Measurements from ENCODE around the gene RAB40C.

Gene RAB40C

DNA sequence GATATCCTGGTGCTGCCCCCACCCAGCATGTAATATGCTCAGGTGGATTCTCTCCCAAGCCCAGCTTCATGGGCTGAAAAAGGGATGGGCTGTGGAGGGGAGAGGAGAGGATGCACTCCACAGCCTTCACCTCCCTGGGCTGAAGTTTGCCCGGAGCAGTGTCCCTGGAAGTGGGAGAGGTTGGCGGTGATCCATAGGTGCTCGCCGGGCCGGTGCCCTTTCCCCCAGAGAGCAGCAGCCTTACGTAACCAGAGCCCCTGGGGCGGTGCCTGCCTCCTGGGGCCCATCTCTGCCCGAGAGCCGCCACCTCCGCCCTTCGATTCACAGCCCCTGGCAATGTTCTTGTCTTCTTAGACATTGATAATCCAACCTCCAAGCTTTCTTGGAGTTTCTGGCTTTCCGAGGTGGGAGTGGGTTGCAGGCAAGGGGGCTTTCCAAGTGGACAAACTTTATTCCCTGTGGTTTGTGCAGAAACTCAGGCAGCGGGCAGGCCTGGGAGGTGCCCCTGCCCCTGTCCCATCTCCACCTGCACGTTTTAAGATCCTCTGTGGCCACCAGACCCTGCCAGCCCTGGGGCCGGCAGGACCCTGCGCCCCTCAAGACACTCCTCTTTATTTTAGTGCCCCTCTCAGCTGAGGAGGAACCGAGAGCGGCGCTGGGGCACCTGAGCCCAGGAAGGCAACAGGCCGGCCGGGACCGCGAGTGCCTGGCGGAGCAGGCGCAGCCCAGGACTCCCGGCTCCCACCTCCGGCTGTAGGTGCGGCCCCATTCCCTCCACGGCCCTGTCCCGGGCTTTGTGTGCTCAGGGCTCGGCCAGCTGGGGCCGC is 56.2 kb downstream of the RAB40C start:
- H3K79me2 ChIP-seq (ENCODE audit: control insufficient read depth, insufficient read depth, low read length): no peaks in the 10 kb centered on the region
- H3K27ac ChIP-seq (ENCODE audit: low read depth, low read length): no peak overlapping the region
- H3K18ac ChIP-seq (ENCODE audit: low read length): no peak overlapping the region
- no peak overlapping the region for H3K9ac ChIP-seq (ENCODE audit: low read length)
- WGBS (ENCODE audit: extremely low coverage, insufficient coverage, low lambda C conversion rate): no CpG with 5 or more reads among the region's 32 CpGs
- no peak overlapping the region for H3K23ac ChIP-seq (ENCODE audit: low read length)
- no peak for DNase-seq
- H2BK5ac ChIP-seq (ENCODE audit: low read length): no peak overlapping the region
- H3K27me3 ChIP-seq (ENCODE audit: insufficient read depth, low read length, poor library complexity): no peaks in the 10 kb centered on the region
- H3K4me2 ChIP-seq (ENCODE audit: low read length): no peak overlapping the region
- no peak overlapping the region for H2BK15ac ChIP-seq (replicated peaks; ENCODE audit: low read depth)
- no peaks in the 10 kb centered on the region for H3K36me3 ChIP-seq (ENCODE audit: control insufficient read depth, insufficient read depth, low read length)
- H2BK120ac ChIP-seq (ENCODE audit: low read depth, low read length): no peak overlapping the region
- H3K4ac ChIP-seq (ENCODE audit: low read depth, low read length): no peak overlapping the region
- no peak overlapping the region for H2AK5ac ChIP-seq (ENCODE audit: low read length)
- no peaks in the 10 kb centered on the region for H3K79me1 ChIP-seq (ENCODE audit: low read length)
- H4K5ac ChIP-seq (ENCODE audit: low read length): no peak overlapping the region
- H4K8ac ChIP-seq (ENCODE audit: low read depth, low read length): no peak overlapping the region
- H3K4me3 ChIP-seq (ENCODE audit: low read length): no peak overlapping the region
- no peaks in the 10 kb centered on the region for H3K4me1 ChIP-seq (ENCODE audit: control insufficient read depth, low read depth, low read length)
- no peak overlapping the region for H3K56ac ChIP-seq (ENCODE audit: low read length)

DNA sequence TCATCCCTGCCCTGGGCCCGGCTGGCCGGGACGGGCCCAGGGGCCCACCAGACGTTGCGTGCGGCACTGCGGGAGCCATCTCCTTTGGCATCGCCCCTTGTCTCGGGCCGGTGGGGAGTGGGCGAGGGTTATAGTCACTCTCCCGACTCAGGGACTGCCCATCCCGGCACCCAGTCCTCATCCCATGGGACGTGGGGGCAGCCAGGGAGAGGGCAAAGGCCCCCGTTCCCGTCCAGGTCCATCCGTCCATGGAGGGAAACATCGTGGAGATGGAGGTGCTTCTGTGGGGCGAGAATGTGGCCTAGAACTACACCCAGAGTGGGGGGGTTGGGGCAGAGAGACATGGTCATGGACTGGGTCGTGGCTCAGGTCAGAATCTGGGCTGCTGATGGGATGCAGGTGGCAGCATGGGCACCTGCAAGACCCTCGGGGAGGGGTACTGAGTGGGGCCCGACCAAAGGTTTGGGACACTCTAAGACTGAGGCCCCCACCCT is 56.9 kb downstream of the RAB40C start:
- no peak overlapping the region for H3K56ac ChIP-seq (ENCODE audit: low read length)
- WGBS (ENCODE audit: extremely low coverage, insufficient coverage, low lambda C conversion rate): no CpG with 5 or more reads among the region's 22 CpGs
- H2BK120ac ChIP-seq (ENCODE audit: low read depth, low read length): no peak overlapping the region
- no peaks in the 10 kb centered on the region for H3K27me3 ChIP-seq (ENCODE audit: insufficient read depth, low read length, poor library complexity)
- no peak overlapping the region for H4K5ac ChIP-seq (ENCODE audit: low read length)
- H2BK5ac ChIP-seq (ENCODE audit: low read length): no peak overlapping the region
- H3K18ac ChIP-seq (ENCODE audit: low read length): no peak overlapping the region
- no peak overlapping the region for H2BK15ac ChIP-seq (replicated peaks; ENCODE audit: low read depth)
- H3K79me1 ChIP-seq (ENCODE audit: low read length): no peaks in the 10 kb centered on the region
- no peak overlapping the region for H3K4me2 ChIP-seq (ENCODE audit: low read length)
- no peak overlapping the region for H3K4me3 ChIP-seq (ENCODE audit: low read length)
- DNase-seq: no peak
- no peaks in the 10 kb centered on the region for H3K79me2 ChIP-seq (ENCODE audit: control insufficient read depth, insufficient read depth, low read length)
- no peak overlapping the region for H4K8ac ChIP-seq (ENCODE audit: low read depth, low read length)
- H3K23ac ChIP-seq (ENCODE audit: low read length): no peak overlapping the region
- H3K9ac ChIP-seq (ENCODE audit: low read length): no peak overlapping the region
- no peaks in the 10 kb centered on the region for H3K36me3 ChIP-seq (ENCODE audit: control insufficient read depth, insufficient read depth, low read length)
- H3K4me1 ChIP-seq (ENCODE audit: control insufficient read depth, low read depth, low read length): no peaks in the 10 kb centered on the region
- H2AK5ac ChIP-seq (ENCODE audit: low read length): no peak overlapping the region
- no peak overlapping the region for H3K27ac ChIP-seq (ENCODE audit: low read depth, low read length)
- no peak overlapping the region for H3K4ac ChIP-seq (ENCODE audit: low read depth, low read length)

DNA sequence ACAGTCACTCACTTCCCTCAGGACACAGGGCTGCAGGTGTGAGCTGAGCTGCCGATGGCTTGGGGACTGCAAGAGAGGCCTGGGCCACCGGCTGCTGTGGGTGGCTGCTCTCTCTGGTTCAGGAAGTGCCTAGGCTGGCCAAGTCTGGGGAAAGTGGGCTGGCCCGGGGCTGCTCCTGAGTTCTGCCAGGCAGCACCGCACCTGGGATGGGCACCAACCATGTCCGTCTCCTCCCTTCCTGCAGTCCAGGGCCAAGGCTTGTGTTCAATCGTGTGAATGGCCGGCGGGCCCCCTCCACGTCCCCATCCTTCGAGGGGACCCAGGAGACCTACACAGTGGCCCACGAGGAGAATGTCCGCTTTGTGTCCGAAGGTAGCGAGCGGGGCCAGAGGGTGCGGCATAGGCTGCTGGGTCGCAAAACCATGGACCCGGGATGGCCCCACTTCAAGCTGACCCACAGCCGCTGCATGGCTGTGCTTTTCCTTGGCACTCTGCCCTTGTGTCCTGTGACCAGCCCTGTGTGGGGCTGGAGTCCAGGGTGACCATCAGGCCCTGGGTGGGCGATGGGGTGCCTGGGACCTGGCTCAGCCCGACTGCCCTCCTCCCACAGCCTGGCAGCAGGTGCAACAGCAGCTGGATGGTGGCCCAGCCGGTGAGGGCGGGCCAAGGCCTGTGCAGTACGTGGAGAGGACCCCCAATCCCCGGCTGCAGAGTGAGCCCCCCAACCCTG is 57.5 kb downstream of the RAB40C start:
- no peak overlapping the region for H3K23ac ChIP-seq (ENCODE audit: low read length)
- H3K27ac ChIP-seq (ENCODE audit: low read depth, low read length): no peak overlapping the region
- no peaks in the 10 kb centered on the region for H3K27me3 ChIP-seq (ENCODE audit: insufficient read depth, low read length, poor library complexity)
- H3K79me2 ChIP-seq (ENCODE audit: control insufficient read depth, insufficient read depth, low read length): no peaks in the 10 kb centered on the region
- H2AK5ac ChIP-seq (ENCODE audit: low read length): no peak overlapping the region
- H3K79me1 ChIP-seq (ENCODE audit: low read length): no peaks in the 10 kb centered on the region
- no peak overlapping the region for H3K4me2 ChIP-seq (ENCODE audit: low read length)
- H3K4me1 ChIP-seq (ENCODE audit: control insufficient read depth, low read depth, low read length): no peaks in the 10 kb centered on the region
- H3K4ac ChIP-seq (ENCODE audit: low read depth, low read length): no peak overlapping the region
- WGBS (ENCODE audit: extremely low coverage, insufficient coverage, low lambda C conversion rate): no CpG with 5 or more reads among the region's 25 CpGs
- H3K9ac ChIP-seq (ENCODE audit: low read length): no peak overlapping the region
- no peak overlapping the region for H4K5ac ChIP-seq (ENCODE audit: low read length)
- H2BK15ac ChIP-seq (replicated peaks; ENCODE audit: low read depth): no peak overlapping the region
- no peak overlapping the region for H2BK120ac ChIP-seq (ENCODE audit: low read depth, low read length)
- no peaks in the 10 kb centered on the region for H3K36me3 ChIP-seq (ENCODE audit: control insufficient read depth, insufficient read depth, low read length)
- no peak overlapping the region for H3K18ac ChIP-seq (ENCODE audit: low read length)
- H4K8ac ChIP-seq (ENCODE audit: low read depth, low read length): no peak overlapping the region
- no peak overlapping the region for H2BK5ac ChIP-seq (ENCODE audit: low read length)
- H3K56ac ChIP-seq (ENCODE audit: low read length): no peak overlapping the region
- no peak for DNase-seq
- H3K4me3 ChIP-seq (ENCODE audit: low read length): no peak overlapping the region

DNA sequence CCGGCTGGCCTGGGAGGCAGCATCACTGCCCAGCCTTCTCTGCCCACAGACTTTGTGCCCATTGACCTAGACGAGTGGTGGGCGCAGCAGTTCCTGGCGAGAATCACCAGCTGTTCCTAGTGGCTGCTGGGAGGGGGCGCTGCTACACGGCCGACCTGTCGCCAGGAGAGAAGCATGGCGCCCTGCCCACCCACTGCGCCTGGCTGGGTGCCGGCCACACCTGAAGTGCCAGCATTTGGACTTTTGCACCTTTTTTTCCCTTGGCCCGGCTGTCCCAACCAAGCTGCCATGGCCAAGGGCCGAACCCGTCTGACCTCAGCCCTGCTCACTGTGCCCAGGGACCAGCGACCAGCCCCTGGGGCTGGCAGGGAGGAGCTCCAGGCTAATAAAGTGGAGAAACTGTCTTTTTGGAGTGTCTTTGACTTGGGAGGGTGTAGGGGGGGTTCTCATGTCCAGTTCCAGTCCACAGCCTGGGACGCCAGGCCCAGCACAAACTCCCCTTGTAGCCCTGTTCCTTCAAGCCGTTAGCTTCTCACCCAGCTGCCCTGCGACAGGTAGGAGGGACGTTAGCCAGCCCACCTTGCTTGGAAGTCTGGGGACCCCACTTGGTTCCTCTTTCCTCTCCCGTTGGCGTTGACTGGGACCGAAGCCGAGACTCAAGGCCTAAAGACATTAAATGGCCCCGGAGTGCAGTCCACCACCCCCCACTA is 58.4 kb downstream of the RAB40C start:
- Histone ChIP-seq H2BK5ac (ENCODE audit: low read length) (no peak overlapping the region), H3K4me2 (ENCODE audit: low read length) (peak overlapping the region; percentile 93), H3K4me3 (ENCODE audit: low read length) (peak overlapping the region; percentile 80), H3K9ac (ENCODE audit: low read length) (peak overlapping the region; percentile 93), H3K27ac (ENCODE audit: low read depth, low read length) (no peak overlapping the region), H3K18ac (ENCODE audit: low read length) (no peak overlapping the region), H3K79me1 (ENCODE audit: low read length) (no peaks in the 10 kb centered on the region), H3K79me2 (ENCODE audit: control insufficient read depth, insufficient read depth, low read length) (no peaks in the 10 kb centered on the region), H3K4ac (ENCODE audit: low read depth, low read length) (no peak overlapping the region), H3K36me3 (ENCODE audit: control insufficient read depth, insufficient read depth, low read length) (no peaks in the 10 kb centered on the region), H3K56ac (ENCODE audit: low read length) (peak overlapping the region; percentile 93), H3K4me1 (ENCODE audit: control insufficient read depth, low read depth, low read length) (no peaks in the 10 kb centered on the region), H2AK5ac (ENCODE audit: low read length) (peak overlapping the region; percentile 43), H2BK15ac (replicated peaks; ENCODE audit: low read depth) (no peak overlapping the region), H3K23ac (ENCODE audit: low read length) (no peak overlapping the region), H4K8ac (ENCODE audit: low read depth, low read length) (no peak overlapping the region), H2BK120ac (ENCODE audit: low read depth, low read length) (no peak overlapping the region), H3K27me3 (ENCODE audit: insufficient read depth, low read length, poor library complexity) (no peaks in the 10 kb centered on the region), H4K5ac (ENCODE audit: low read length) (no peak overlapping the region)
- no peak for DNase-seq
- WGBS (ENCODE audit: extremely low coverage, insufficient coverage, low lambda C conversion rate): no CpG with 5 or more reads among the region's 24 CpGs

DNA sequence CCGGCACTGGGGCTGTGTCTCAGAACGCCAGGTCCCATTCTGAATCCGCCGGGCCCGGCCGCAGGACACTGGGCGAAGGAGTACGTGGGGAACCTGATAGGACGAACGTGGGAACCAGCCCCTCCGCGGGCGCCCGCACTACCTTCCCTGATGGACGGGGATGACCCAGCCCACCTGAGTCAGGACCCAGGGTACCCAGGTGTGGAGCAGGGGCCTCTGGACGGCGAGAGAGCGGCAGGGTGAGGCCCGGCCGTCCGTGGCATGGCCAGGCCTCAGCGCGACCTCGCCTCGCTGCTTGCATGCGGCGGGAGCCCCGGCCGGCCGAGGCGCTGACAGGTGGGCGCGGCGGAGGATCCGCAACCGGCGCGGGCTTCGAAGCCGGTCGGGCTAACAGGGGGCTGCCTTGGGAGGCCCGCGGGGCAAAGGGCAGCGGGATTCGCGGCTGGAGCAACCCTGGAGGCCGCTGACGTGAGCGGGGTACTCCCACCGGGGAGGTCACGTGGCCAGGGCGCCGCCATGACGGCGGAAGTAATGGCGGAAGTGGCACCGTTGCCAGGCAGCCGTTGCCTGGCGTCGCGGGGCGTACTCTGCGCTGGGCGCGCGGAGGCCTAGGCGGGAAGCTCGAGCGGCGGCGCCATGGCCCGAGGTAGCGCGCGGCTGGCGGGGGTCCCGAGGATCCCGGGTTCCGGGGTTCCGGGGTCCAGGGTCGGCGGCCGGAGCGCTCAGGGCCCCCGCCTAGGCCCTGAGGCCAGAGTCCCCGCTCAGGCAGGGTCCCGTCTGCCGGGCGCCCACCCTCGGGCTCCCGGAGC is 59.1 kb downstream of the RAB40C start, which contains the start of gene WDR90:
TSS of gene WDR90 (plus strand) at position 585 of the 809 bp plus-strand sequence. CDS start at position 637, 52 bp downstream.
- no peaks in the 10 kb centered on the region for H3K79me1 ChIP-seq (ENCODE audit: low read length)
- no CpG with 5 or more reads among the region's 91 CpGs for WGBS (ENCODE audit: extremely low coverage, insufficient coverage, low lambda C conversion rate)
- H3K36me3 ChIP-seq (ENCODE audit: control insufficient read depth, insufficient read depth, low read length): no peaks in the 10 kb centered on the region
- H2BK5ac ChIP-seq (ENCODE audit: low read length): no peak within 1 kb of the TSS
- H3K4me3 ChIP-seq (ENCODE audit: low read length): peak within 1 kb of the TSS; percentile 80
- DNase-seq: peak; percentile 95
- H3K56ac ChIP-seq (ENCODE audit: low read length): peak within 1 kb of the TSS; percentile 93
- no peak within 1 kb of the TSS for H2BK15ac ChIP-seq (replicated peaks; ENCODE audit: low read depth)
- peak within 1 kb of the TSS; percentile 16 for H4K8ac ChIP-seq (ENCODE audit: low read depth, low read length)
- H3K79me2 ChIP-seq (ENCODE audit: control insufficient read depth, insufficient read depth, low read length): no peaks in the 10 kb centered on the region
- peak within 1 kb of the TSS; percentile 35 for H3K18ac ChIP-seq (ENCODE audit: low read length)
- peak within 1 kb of the TSS; percentile 93 for H3K4me2 ChIP-seq (ENCODE audit: low read length)
- no peaks in the 10 kb centered on the region for H3K4me1 ChIP-seq (ENCODE audit: control insufficient read depth, low read depth, low read length)
- H2AK5ac ChIP-seq (ENCODE audit: low read length): peak within 1 kb of the TSS; percentile 43
- no peaks in the 10 kb centered on the region for H3K27me3 ChIP-seq (ENCODE audit: insufficient read depth, low read length, poor library complexity)
- peak within 1 kb of the TSS; percentile 11 for H3K4ac ChIP-seq (ENCODE audit: low read depth, low read length)
- H4K5ac ChIP-seq (ENCODE audit: low read length): no peak within 1 kb of the TSS
- peak within 1 kb of the TSS; percentile 66 for H3K23ac ChIP-seq (ENCODE audit: low read length)
- peak within 1 kb of the TSS; percentile 93 for H3K9ac ChIP-seq (ENCODE audit: low read length)
- H3K27ac ChIP-seq (ENCODE audit: low read depth, low read length): peak within 1 kb of the TSS; percentile 39
- no peak within 1 kb of the TSS for H2BK120ac ChIP-seq (ENCODE audit: low read depth, low read length)

Measured in mesendoderm (in vitro differentiated cells).